Measurements from ENCODE around the gene TMEM41A.
"Not testable (repeated sequence)": the region's sequence is repeated elsewhere in the genome, so short reads cannot be mapped to it uniquely, and the experiment has no call there.

The TMEM41A gene

DNA sequence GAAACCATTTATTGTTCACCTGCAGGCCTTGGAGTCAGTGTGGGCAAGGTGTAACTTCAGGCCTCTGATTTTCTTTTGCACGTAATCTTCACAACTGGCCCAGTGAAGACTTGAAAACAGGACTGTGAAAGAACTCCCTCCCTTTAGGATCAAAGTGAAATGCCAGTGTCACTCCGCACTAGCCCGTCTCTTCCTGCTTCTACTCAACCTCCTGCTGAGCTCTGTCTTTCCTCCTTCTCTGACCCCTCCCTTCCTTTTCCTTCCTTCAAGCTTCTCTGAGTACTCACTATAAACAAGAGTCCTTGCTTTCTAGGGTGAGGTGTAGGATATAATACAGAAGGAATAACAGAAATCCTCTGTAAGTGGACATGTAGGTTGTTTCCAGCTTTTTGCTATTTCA, 28.5 kb downstream of the TMEM41A start:
- Histone ChIP-seq H3K9me3 (replicated peaks; ENCODE audit: insufficient read depth, low read length) (no peaks in the 10 kb centered on the region), H3K9ac (ENCODE audit: low read length) (no peak overlapping the region), H3K4me3 (ENCODE audit: low read length) (no peak overlapping the region), H3F3A (ENCODE audit: insufficient read depth, low read length) (no peaks in the 10 kb centered on the region), H3K27ac (ENCODE audit: low read length) (no peak overlapping the region), H3K79me2 (ENCODE audit: low read length) (no peaks in the 10 kb centered on the region), H2AFZ (ENCODE audit: low read length) (no peak overlapping the region), H3K27me3 (replicated peaks; ENCODE audit: insufficient read depth, low read length) (no peaks in the 10 kb centered on the region), H3K4me1 (ENCODE audit: low read length) (no peaks in the 10 kb centered on the region), H4K20me1 (ENCODE audit: insufficient read depth, low read length) (no peaks in the 10 kb centered on the region), H3K36me3 (replicated peaks; ENCODE audit: insufficient read depth, low read length) (peaks cover 14% of the 10 kb centered on the region), H3K9me2 (replicated peaks; ENCODE audit: insufficient read depth, low read length) (no peaks in the 10 kb centered on the region), H3K4me2 (ENCODE audit: low read depth, low read length) (no peak overlapping the region)
- TF ChIP-seq, protein P1, sequence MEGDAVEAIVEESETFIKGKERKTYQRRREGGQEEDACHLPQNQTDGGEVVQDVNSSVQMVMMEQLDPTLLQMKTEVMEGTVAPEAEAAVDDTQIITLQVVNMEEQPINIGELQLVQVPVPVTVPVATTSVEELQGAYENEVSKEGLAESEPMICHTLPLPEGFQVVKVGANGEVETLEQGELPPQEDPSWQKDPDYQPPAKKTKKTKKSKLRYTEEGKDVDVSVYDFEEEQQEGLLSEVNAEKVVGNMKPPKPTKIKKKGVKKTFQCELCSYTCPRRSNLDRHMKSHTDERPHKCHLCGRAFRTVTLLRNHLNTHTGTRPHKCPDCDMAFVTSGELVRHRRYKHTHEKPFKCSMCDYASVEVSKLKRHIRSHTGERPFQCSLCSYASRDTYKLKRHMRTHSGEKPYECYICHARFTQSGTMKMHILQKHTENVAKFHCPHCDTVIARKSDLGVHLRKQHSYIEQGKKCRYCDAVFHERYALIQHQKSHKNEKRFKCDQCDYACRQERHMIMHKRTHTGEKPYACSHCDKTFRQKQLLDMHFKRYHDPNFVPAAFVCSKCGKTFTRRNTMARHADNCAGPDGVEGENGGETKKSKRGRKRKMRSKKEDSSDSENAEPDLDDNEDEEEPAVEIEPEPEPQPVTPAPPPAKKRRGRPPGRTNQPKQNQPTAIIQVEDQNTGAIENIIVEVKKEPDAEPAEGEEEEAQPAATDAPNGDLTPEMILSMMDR (IDR thresholded peaks at IDR 0.05; ENCODE audit: low read length) = no peak
- TF ChIP-seq EZH2 (optimal IDR thresholded peaks at IDR 0.05; ENCODE audit: low read depth, low read length) (no peak), EZH2phosphoT487 (IDR thresholded peaks at IDR 0.05; ENCODE audit: low read length) (no peak)
- DNase-seq = no peak

DNA sequence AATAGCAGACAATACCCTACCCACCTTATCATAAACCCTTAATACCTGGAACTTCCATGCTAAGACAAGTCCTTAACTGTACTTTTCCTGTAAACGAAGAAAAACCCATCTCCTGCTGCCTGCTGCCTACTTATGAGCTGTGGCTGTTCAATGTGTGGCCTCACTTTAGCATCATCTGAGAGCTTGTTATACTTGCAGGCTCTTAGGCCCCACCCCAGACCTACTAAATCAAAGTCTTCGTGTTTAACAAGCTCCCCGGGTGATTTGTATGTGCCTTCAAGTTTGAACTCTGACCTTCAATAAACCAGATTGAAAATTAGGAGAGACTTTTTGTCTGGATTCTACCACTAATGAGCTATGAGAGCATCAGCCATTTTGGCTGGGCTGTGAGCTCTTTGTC, 29.3 kb downstream of the TMEM41A start:
- no peak overlapping the region for H3K27ac ChIP-seq (ENCODE audit: low read length)
- no peak for DNase-seq
- no peaks in the 10 kb centered on the region for H3K27me3 ChIP-seq (replicated peaks; ENCODE audit: insufficient read depth, low read length)
- TF ChIP-seq EZH2phosphoT487 (IDR thresholded peaks at IDR 0.05; ENCODE audit: low read length) (no peak), EZH2 (optimal IDR thresholded peaks at IDR 0.05; ENCODE audit: low read depth, low read length) (no peak)
- TF ChIP-seq, protein P1 (IDR thresholded peaks at IDR 0.05; ENCODE audit: low read length) = no peak
- no peak overlapping the region for H3K4me3 ChIP-seq (ENCODE audit: low read length)
- H3F3A ChIP-seq (ENCODE audit: insufficient read depth, low read length) = no peaks in the 10 kb centered on the region
- no peak overlapping the region for H2AFZ ChIP-seq (ENCODE audit: low read length)
- H3K36me3 ChIP-seq (replicated peaks; ENCODE audit: insufficient read depth, low read length) = peaks cover 14% of the 10 kb centered on the region; the same call in 1 of the 2 replicates
- no peaks in the 10 kb centered on the region for H3K4me1 ChIP-seq (ENCODE audit: low read length)
- no peaks in the 10 kb centered on the region for H3K79me2 ChIP-seq (ENCODE audit: low read length)
- H3K4me2 ChIP-seq (ENCODE audit: low read depth, low read length) = no peak overlapping the region
- H3K9ac ChIP-seq (ENCODE audit: low read length) = no peak overlapping the region
- H4K20me1 ChIP-seq (ENCODE audit: insufficient read depth, low read length) = no peaks in the 10 kb centered on the region
- H3K9me2 ChIP-seq (replicated peaks; ENCODE audit: insufficient read depth, low read length) = no peaks in the 10 kb centered on the region
- no peaks in the 10 kb centered on the region for H3K9me3 ChIP-seq (replicated peaks; ENCODE audit: insufficient read depth, low read length)

DNA sequence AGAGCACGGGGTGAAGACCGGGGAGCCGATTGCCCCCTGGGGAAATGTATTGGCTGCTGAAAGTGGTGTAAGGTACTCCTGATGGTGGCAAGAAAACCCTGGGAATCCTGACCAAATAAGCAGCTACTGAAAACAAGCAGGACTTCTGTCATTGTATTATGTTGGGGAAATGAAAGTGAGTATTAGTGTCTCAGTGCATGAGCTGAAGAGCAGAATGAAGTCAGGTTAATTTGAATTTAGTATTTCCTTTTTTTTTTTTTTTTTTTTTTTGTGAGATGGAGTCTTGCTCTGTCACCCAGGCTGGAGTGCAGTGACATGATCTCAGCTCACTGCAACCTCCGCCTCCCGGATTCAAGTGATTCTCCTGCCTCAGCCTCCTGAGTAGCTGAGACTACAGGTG, 32.7 kb downstream of the TMEM41A start:
- H3K27me3 ChIP-seq (replicated peaks; ENCODE audit: insufficient read depth, low read length); H3K79me2 ChIP-seq (ENCODE audit: low read length); H3K9ac ChIP-seq (ENCODE audit: low read length); H3K9me3 ChIP-seq (replicated peaks; ENCODE audit: insufficient read depth, low read length); DNase-seq; H3F3A ChIP-seq (ENCODE audit: insufficient read depth, low read length); H3K4me1 ChIP-seq (ENCODE audit: low read length); H3K36me3 ChIP-seq (replicated peaks; ENCODE audit: insufficient read depth, low read length); H3K9me2 ChIP-seq (replicated peaks; ENCODE audit: insufficient read depth, low read length); H3K4me3 ChIP-seq (ENCODE audit: low read length); H2AFZ ChIP-seq (ENCODE audit: low read length); H3K27ac ChIP-seq (ENCODE audit: low read length); H3K4me2 ChIP-seq (ENCODE audit: low read depth, low read length); H4K20me1 ChIP-seq (ENCODE audit: insufficient read depth, low read length): not testable (repeated sequence)

DNA sequence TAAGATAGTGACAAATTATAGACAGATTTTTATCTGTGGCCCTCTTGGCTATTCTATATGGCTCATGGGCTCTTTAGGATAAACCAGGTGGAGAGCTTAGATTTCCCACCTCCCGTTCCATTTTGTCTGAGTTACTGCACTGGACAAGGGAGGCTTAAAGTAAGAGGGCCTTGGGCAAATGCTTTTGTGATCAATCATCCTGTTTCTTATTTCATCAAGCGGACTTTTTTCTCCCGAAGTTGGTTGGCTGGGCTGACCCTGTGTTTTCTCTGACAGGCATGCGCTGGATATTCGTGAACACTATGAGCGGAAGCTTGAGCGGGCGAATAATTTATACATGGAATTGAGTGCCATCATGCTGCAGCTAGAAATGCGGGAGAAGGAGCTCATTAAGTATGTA, 33.4 kb downstream of the TMEM41A start:
- no peak overlapping the region for H3K27ac ChIP-seq (ENCODE audit: low read length)
- H3K36me3 ChIP-seq (replicated peaks; ENCODE audit: insufficient read depth, low read length) = peaks cover 6% of the 10 kb centered on the region; the same call in 1 of the 2 replicates
- H4K20me1 ChIP-seq (ENCODE audit: insufficient read depth, low read length) = no peaks in the 10 kb centered on the region
- DNase-seq = no peak
- H3F3A ChIP-seq (ENCODE audit: insufficient read depth, low read length) = no peaks in the 10 kb centered on the region; the same call in 1 of the 2 replicates
- no peak overlapping the region for H2AFZ ChIP-seq (ENCODE audit: low read length)
- H3K9me3 ChIP-seq (replicated peaks; ENCODE audit: insufficient read depth, low read length) = no peaks in the 10 kb centered on the region
- H3K9ac ChIP-seq (ENCODE audit: low read length) = no peak overlapping the region
- no peak overlapping the region for H3K4me2 ChIP-seq (ENCODE audit: low read depth, low read length)
- no peaks in the 10 kb centered on the region for H3K79me2 ChIP-seq (ENCODE audit: low read length)
- no peak overlapping the region for H3K4me3 ChIP-seq (ENCODE audit: low read length)
- H3K4me1 ChIP-seq (ENCODE audit: low read length) = no peaks in the 10 kb centered on the region
- no peaks in the 10 kb centered on the region for H3K9me2 ChIP-seq (replicated peaks; ENCODE audit: insufficient read depth, low read length)
- H3K27me3 ChIP-seq (replicated peaks; ENCODE audit: insufficient read depth, low read length) = no peaks in the 10 kb centered on the region
- TF ChIP-seq, protein P1 (IDR thresholded peaks at IDR 0.05; ENCODE audit: low read length) = no peak
- TF ChIP-seq EZH2phosphoT487 (IDR thresholded peaks at IDR 0.05; ENCODE audit: low read length) (no peak), EZH2 (optimal IDR thresholded peaks at IDR 0.05; ENCODE audit: low read depth, low read length) (no peak)

All from MM.1S (cell line).